Prostate gland (tissue), 2 donors: ENCODE results near the gene TMEM132D. TPM values are rescaled to one million over a fixed set of nuclear protein-coding genes. Genes with fewer than 3 reads are reported as not detected.

Experiments
- DNase-seq: peaks from one replicate; pipeline ENCODE4 v3.0.0-alpha.2; 2019; ENCODE audit warnings: low spot score
- H3K27ac ChIP-seq, 2 donors: fragments of 200-600 bp; sonication (generic); 2 replicates each; pipeline ENCODE4 v1.5.1; 2017 to 2019
- H3K27me3 ChIP-seq: fragments of 200-600 bp; sonication (generic); replicated peaks from 2 replicates; pipeline ENCODE4 v1.5.1; 2019; ENCODE audit not compliant: insufficient read depth
- H3K36me3 ChIP-seq, 2 donors: fragments of 200-600 bp; sonication (generic); 1 replicate in 1 of 2; 2 replicates in 1 of 2; pipeline versions ENCODE4 v1.5.1 to v1.8.1; 2017 to 2019
- H3K4me1 ChIP-seq: fragments of 200-600 bp; sonication (generic); replicated peaks from 2 replicates; pipeline ENCODE4 v1.5.1; 2019
- H3K4me3 ChIP-seq, 2 donors: fragments of 200-600 bp; sonication (generic); 2 replicates each; pipeline ENCODE4 v1.5.1; 2017 to 2019
- H3K9me3 ChIP-seq: fragments of 200-600 bp; sonication (generic); 2 replicates; pipeline ENCODE4 v1.5.1; 2017
- POLR2A ChIP-seq: fragments of 450-650 bp; IDR thresholded peaks from one replicate; pipeline ENCODE4 v1.6.1; 2016; ENCODE audit warnings: antibody characterized with exemption, mild to moderate bottlenecking
- POLR2AphosphoS5 ChIP-seq: sonication (generic); formaldehyde crosslinking; IDR thresholded peaks from one replicate; pipeline ENCODE4 v1.6.1; 2017; ENCODE audit warnings: antibody characterized with exemption
- WGBS: methylation state at CpG from one replicate; pipeline ENCODE4 v1.1.5; 2018; 5-methylcytosine and 5-hydroxymethylcytosine counted together
- intact Hi-C: fragments of 100-400 bp; cut with DNase I; formaldehyde crosslinking; loops from one replicate; pipeline ENCODE4 v1.14.2; 2022
- total RNA-seq, 2 donors: library from RNA; depleted of rRNA; stranded (reverse); fragments of >200 nt; gene quantifications; one replicate each; pipeline ENCODE4 v1.1.0, GENCODE V29; 2016
- TF ChIP-seq, protein P1 (sequence below), 4 experiments: fragments of 200-600 bp in 2 of 4; fragments of 450-650 bp in 2 of 4; sonication (generic) in 2 of 4; IDR thresholded peaks; 1 replicate in 3 of 4; 2 replicates in 1 of 4; pipeline ENCODE4 v1.5.1; 2016 to 2019; ENCODE audit warnings: antibody characterized with exemption in 4 of 4, mild to moderate bottlenecking in 2 of 4, moderate library complexity in 2 of 4

TMEM132D gene
- total RNA-seq, 2 donors from 2014 or later: 0.57 to 1.3 TPM

DNA sequence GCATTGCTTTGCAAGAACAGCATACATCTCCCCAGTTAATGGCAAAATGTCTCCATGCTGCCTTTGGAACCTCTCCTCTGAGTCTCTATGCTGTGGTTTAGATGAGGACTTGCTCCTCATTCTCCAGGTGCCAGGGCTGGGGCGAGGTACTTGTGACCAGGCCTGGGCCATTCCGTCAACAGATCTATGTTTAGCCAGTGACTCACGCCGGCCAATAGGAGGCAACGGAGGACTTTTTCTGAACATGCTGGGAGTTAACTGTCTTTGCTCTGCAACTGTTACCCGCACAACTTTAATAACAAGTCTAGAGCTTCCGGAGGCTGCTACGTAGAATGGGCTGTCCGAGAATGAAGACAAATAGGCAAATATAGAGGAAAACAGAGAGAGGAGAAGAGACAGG is 836.3 kb downstream of the TMEM132D start:
- TF ChIP-seq POLR2AphosphoS5 (no peak), POLR2A (no peak)
- TF ChIP-seq, protein P1, sequence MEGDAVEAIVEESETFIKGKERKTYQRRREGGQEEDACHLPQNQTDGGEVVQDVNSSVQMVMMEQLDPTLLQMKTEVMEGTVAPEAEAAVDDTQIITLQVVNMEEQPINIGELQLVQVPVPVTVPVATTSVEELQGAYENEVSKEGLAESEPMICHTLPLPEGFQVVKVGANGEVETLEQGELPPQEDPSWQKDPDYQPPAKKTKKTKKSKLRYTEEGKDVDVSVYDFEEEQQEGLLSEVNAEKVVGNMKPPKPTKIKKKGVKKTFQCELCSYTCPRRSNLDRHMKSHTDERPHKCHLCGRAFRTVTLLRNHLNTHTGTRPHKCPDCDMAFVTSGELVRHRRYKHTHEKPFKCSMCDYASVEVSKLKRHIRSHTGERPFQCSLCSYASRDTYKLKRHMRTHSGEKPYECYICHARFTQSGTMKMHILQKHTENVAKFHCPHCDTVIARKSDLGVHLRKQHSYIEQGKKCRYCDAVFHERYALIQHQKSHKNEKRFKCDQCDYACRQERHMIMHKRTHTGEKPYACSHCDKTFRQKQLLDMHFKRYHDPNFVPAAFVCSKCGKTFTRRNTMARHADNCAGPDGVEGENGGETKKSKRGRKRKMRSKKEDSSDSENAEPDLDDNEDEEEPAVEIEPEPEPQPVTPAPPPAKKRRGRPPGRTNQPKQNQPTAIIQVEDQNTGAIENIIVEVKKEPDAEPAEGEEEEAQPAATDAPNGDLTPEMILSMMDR (IDR thresholded peaks at IDR 0.05): no peak
- no peaks in the 10 kb centered on the region for H3K36me3 ChIP-seq
- H3K4me3 ChIP-seq: no peak overlapping the region
- no peaks in the 10 kb centered on the region for H3K9me3 ChIP-seq
- no peak overlapping the region for H3K27ac ChIP-seq
- no peak for DNase-seq
- H3K4me1 ChIP-seq: no peaks in the 10 kb centered on the region
- intact Hi-C loops: no loop called here
- H3K27me3 ChIP-seq: no peaks in the 10 kb centered on the region
- WGBS: 35% methylated on average over 9 of the region's 9 CpGs

DNA sequence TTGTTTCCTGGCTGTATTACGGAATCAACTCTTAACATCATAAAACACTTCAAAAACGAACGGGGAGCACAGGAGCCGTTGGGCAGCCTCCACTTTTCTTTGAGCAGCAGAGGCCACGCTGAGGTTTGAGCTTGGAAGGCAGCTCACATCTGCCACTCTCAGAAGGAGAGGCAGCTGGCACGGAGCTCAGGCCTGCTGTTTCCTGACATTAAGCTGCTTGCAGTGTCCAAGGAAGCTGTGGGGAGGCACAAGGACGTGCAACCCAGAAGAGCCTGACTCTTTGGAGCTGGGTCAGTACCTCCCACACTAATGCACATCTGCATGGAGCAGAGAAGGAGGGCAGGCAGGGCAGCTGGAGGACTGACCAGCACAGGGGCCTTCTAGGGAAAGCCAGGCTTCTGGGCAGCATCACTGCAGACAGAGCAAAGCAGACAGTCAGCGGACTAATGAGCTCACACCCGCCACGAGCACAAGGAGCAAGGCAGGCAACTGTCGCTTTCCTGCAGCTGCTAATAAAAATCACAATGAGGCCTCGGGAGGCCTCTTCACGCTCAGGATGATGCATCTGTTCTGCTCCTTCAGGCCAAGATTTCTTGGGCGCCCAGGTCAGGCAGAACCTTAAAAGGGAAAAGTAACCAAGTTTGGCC is 839.5 kb downstream of the TMEM132D start:
- no peak for DNase-seq
- Histone ChIP-seq H3K27ac (no peak overlapping the region), H3K9me3 (no peaks in the 10 kb centered on the region), H3K4me3 (no peak overlapping the region), H3K27me3 (no peaks in the 10 kb centered on the region), H3K36me3 (no peaks in the 10 kb centered on the region), H3K4me1 (no peaks in the 10 kb centered on the region)
- TF ChIP-seq, protein P1 (IDR thresholded peaks at IDR 0.05): no peak
- TF ChIP-seq POLR2A (no peak), POLR2AphosphoS5 (no peak)
- 49% methylated on average over 14 of the region's 14 CpGs for WGBS
- intact Hi-C loops: no loop called here

DNA sequence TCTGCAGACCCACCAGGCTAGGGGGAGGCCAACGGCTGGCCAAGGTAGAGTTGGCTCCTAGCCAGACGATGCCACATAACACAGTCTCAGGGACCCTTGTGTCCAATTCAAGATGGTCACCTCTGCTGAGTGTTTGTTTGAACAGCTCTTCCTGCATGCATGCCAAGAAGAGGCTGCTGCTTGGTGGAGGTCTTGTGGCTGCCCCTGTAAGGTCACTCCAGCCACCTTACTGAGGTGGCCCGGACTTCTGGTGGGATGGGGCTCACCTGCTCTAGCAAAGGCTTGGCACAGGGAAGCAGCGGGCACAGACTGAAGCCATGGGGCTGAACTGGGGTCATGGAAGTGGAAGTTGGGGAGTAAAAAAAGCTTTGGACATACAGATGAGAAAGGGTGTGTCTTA is 840.2 kb downstream of the TMEM132D start:
- Histone ChIP-seq H3K27ac (no peak overlapping the region), H3K4me1 (no peaks in the 10 kb centered on the region), H3K4me3 (no peak overlapping the region), H3K36me3 (no peaks in the 10 kb centered on the region), H3K9me3 (no peaks in the 10 kb centered on the region), H3K27me3 (no peaks in the 10 kb centered on the region)
- WGBS: 74% methylated on average over 4 of the region's 4 CpGs
- TF ChIP-seq POLR2A (no peak), POLR2AphosphoS5 (no peak)
- TF ChIP-seq, protein P1 (IDR thresholded peaks at IDR 0.05): no peak
- DNase-seq: no peak
- intact Hi-C loops: no loop called here

- intact Hi-C loops: no loop called here
- WGBS: 83% methylated on average over 11 of the region's 11 CpGs
Measured at GRCh38 chr12:129053232-129053631, 850.6 kb downstream of the TMEM132D start.

DNA sequence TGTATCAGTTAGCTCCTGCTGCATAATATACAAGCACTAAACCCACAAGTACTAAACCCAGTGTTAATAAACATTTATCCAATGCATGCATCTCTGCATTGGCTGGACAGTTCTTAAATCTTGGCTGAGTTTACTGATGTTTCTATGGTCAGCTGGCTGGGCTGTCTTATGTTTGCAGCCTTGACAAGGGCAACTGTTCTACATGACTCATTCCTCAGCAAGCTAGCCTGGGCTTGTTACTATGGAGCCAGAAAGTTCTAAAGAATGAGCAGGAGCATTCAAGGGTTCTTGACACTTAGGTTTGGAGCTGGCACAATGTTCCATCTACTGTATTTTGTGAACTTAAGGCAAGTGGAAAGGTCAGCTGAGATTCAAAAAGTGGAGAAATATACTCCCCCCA is 851.5 kb downstream of the TMEM132D start:
- Histone ChIP-seq H3K9me3 (no peaks in the 10 kb centered on the region), H3K27ac (no peak overlapping the region), H3K27me3 (no peaks in the 10 kb centered on the region), H3K4me3 (no peak overlapping the region), H3K36me3 (no peaks in the 10 kb centered on the region), H3K4me1 (no peaks in the 10 kb centered on the region)
- intact Hi-C loops: no loop called here
- TF ChIP-seq, protein P1 (IDR thresholded peaks at IDR 0.05): no peak
- TF ChIP-seq POLR2A (no peak), POLR2AphosphoS5 (no peak)
- no peak for DNase-seq

More at GRCh38 chr12:129053232-129053631, 850.6 kb downstream of the TMEM132D start:
- no peaks in the 10 kb centered on the region for H3K4me1 ChIP-seq
- H3K27me3 ChIP-seq: no peaks in the 10 kb centered on the region
- H3K27ac ChIP-seq: no peak overlapping the region
- H3K4me3 ChIP-seq: no peak overlapping the region
- H3K36me3 ChIP-seq: no peaks in the 10 kb centered on the region
- no peaks in the 10 kb centered on the region for H3K9me3 ChIP-seq
- no peak for DNase-seq
- no peak for TF ChIP-seq POLR2A
- TF ChIP-seq, protein P1 (IDR thresholded peaks at IDR 0.05): no peak
- TF ChIP-seq POLR2AphosphoS5: no peak
